GF-D8 (cell line): ENCODE results near the gene AP4M1.
"Not testable (repeated sequence)": the region's sequence is repeated elsewhere in the genome, so short reads cannot be mapped to it uniquely, and the experiment has no call there.

Source experiments
- DNase-seq: peaks from one replicate; lab custom pipeline; 2025; lab: John Stamatoyannopoulos, UW

Gene AP4M1

DNA sequence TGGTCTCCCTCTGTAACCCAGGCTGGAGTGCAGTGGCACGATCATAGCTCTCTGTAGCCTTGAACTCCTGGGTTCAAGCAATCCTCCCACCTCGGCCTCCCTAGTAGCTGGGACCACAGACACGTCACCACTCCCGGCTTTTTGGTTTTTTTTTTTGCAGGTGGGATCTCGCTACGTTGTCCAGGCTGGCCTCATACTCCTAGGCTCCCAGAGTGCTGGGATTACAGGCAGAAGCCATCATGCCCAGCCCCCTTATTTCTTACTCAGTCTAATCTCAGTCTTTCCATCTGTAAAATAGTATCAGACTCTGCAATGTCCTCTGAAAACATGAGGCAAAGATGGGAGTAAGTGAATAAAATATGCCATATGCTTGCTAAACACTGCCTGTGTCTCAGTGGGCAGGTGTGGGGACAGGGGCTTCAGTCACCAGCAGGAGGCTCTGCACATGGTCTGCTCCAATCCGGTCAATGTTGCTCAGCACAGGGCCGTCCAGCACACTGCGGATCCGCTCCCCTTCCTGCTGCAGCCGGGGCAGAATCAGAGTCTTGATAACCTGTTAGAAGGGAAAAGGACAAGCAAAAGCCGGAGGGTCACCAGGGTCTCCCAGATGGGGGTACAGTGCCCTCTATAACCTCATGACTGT is 8.2 kb downstream of the AP4M1 start:
- no peak for DNase-seq

DNA sequence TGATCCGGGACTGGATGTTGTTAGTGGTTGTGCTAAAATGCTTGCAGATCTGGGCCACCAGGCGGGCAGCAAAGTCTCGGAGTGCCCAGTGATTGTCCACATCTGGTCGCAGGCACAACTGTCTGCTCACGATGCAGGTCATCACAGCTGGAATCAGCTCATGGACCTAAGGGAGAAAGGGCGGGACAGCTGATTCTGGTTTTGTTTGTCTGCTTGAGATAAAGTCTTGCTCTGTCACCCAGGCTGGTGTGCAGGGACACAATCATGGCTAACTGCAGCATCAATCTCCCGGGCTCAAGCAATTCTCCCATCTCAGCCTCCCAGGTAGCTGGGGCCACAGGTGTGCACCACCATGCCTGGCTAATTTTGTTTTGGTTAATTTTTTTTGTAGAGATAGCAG is 9.7 kb downstream of the AP4M1 start:
- no peak for DNase-seq

DNA sequence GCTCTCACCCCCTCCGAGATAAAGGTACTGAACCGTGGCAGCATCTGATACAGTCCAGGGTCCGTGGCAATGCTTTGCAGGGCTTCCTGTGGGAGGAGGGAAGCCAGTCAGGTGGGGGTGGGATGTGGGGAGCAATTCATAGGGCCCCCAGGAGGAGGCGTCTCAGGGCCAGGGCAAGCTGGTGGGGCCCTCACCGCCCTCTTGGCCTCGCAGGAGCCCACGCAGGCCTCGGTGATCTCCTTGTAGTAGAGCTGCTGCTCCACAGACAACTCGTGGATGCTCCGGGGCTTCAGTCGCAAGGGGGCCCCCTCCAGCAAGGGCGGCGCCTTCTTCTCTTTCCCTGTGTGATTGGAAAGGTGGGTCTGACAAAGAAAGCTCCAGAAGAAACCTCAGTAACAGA is 10.5 kb downstream of the AP4M1 start:
- peak; percentile 28 for DNase-seq

DNA sequence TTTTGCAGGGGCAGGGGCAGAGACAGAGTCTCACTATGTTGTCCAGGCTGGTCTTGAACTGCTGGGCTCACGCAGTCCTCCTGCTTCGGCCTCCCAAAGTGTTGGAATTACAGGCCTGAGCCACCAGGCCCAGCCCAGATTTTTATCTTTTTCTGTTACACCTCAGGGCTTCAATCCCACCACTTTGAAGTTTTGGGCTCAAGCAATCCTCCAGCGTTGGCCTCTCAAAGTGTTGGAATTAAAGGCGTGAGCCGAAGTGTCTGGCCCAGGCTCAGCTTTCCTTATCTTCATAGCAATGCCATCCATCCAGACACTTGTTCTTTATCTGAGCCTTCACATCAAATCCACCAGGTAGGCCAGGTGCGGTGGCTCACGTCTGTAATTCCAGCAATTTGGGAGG is 13.6 kb downstream of the AP4M1 start:
- DNase-seq, result no peak

DNA sequence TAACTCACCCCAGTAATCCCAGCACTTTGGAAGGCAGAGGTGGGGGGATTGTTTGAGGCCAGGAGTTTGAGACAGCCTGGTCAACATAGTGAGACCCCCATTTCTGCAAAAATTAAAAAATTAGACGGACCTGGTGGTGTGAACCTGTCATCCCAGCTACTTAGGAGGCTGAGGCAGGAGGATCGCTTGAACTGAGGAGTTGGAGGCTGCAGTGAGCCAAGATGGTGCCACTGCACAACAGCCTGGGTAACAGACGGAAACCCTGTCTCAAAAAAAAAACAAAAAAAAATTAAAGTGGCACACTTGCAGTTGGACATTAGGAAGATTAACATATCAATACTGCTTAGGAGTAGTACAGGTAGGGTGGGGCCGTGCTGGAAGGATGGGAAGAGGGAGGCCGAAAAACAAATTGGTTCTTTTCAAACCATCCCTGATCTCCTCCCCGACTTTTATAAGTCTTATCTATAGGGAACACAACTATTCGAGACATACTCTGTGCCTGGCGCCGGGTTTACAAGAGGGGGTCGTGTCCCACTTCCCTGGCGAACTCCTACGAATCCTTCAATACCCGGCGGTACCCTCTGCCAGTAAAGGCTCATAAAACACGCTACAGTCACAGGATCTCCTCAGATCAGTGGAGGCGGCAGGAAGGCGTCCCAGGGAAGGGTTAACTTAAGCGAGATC is 17.1 kb downstream of the AP4M1 start:
- no peak for DNase-seq

DNA sequence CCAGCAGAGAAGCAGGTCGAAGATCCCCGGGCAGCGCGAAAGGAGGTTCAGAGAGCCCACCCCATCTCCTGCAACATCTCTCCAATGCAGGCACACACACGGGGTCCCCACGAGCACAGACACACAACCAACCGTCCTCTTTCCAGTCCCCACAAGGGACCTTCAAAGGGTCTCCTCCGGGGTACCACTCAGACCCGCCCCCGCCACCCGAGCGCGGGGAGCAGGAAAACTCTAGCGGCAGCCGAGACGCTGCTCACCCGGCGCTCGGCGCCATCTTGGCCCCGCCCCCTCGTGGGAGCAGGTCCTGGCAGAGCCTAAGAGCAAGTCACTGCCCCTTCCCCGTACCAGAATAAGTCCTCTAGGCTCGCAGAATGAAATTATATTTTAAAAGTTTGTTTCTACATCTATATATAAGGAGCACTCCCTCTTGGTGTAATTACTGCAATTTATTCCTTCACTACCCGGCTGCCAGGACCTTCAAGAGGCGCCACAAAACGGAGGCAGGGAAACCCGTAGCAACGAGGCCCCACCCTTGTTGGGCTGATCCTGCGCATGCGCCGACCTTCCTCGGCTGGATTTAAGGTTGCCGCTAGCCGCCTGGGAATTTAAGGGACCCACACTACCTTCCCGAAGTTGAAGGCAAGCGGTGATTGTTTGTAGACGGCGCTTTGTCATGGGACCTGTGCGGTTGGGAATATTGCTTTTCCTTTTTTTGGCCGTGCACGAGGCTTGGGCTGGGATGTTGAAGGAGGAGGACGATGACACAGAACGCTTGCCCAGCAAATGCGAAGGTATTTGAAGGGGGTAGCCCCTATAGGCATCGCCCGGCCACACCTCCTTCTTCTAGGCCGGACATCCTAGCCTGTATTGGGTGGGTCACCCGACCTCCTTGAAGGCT is 17.9 kb downstream of the AP4M1 start, which contains the start of the genes CNPY4 and TAF6:
CNPY4 (plus strand) TSS at position 563 of the 898 bp plus-strand sequence; CDS start at position 674, 111 bp downstream.
TAF6 (minus strand) TSS at position 287 of the 898 bp plus-strand sequence. CDS start 5,149 bp downstream, outside the sequence.
- DNase-seq, result peak; percentile 90

DNA sequence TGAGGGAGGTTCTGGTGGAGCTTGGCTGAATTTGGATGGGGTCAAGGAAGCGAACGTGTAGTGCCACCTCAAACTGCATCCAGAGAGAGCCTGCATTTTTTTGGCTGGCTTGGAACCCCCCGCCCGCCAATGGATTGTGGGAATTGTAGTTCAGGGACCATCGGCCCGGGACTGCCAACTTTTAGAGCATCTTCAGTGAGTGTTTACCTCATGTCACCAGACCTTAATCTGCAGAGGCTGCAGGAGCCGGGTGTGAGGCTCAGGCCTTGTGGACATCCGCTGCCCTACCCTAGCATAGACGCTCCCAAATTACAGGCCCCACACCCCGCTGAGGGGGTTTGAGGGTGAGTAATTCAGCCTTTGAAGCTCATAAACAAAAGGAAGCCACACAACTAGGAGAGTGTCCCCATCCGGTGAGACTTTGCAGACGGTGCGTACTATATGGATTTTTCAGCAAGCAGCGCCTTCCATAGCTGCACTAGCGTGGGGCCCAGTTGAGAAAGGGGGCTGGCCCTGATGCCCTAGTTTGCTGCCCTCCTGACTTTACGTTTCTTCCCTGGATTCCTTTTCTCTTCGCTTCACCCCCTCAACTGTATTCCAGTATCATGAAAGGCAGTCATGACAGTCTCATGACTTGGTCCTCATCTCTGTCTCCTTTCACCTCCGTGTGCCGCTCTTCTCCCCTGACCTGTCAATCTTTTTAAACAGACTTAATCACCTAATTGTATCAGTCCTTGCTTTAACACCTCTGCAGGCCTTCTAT is 18.7 kb downstream of the AP4M1 start:
- DNase-seq, result peak; percentile 21

DNA sequence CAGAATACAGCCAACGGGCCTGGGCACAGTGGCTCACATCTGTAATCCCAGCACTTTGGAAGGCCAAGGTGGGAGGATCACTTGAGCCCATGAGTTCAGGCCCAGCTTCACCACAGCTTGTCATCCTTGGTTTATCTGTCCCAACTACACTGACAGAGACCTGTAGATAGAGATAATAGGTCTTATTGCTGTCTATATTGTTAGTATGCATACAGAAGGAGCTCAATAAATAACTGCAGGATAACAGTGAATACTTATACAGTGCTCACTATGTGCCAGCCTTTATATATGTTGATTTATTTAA is 19.2 kb downstream of the AP4M1 start:
- DNase-seq, result no peak

DNA sequence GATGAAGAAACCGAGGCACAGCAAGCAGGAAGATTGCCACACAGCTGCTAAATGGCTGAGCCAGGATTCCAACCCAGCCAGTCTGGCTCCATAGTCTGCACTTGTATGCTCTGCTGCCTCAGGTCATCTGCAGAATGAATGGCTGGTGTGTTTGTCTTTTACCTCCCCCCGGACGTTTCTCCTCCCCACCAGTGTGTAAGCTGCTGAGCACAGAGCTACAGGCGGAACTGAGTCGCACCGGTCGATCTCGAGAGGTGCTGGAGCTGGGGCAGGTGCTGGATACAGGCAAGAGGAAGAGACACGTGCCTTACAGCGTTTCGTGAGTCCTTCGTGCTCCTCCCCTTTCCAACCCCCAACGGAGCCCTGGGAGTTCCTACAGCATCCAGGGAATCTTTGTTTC is 20.6 kb downstream of the AP4M1 start:
- DNase-seq, result no peak

DNA sequence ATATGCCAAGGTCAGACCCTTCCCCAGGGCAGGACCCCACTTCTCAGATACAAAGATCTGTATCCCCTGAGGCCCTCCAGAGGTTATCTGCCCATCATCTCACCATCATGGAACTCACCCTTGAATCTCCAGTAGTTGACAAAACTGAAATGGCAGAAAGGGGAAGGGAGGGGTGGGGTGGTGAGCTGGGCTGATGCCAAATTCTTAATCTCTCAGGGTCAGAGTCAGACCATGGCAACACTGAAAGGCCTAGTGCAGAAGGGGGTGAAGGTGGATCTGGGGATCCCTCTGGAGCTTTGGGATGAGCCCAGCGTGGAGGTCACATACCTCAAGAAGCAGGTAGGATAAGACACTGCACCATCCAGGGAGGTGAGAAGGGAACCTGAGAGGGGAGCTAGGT is 21.1 kb downstream of the AP4M1 start:
- no peak for DNase-seq

DNA sequence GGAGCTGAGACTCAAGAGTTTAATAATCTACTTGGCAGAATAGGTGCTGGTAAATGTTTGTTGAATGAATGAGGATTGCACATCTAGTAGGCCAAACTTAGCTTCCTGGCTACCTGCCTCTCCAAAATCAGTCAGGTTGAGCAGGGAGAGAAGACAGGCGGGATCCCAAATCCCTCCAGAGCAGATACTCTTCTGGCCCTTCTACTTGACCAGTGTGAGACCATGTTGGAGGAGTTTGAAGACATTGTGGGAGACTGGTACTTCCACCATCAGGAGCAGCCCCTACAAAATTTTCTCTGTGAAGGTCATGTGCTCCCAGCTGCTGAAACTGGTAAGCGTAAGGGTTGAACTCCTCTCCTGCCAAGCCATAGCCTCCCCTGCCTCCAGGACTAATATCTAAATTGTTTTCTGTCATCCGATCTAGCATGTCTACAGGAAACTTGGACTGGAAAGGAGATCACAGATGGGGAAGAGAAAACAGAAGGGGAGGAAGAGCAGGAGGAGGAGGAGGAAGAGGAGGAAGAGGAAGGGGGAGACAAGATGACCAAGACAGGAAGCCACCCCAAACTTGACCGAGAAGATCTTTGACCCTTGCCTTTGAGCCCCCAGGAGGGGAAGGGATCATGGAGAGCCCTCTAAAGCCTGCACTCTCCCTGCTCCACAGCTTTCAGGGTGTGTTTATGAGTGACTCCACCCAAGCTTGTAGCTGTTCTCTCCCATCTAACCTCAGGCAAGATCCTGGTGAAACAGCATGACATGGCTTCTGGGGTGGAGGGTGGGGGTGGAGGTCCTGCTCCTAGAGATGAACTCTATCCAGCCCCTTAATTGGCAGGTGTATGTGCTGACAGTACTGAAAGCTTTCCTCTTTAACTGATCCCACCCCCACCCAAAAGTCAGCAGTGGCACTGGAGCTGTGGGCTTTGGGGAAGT is 23.1 kb downstream of the AP4M1 start:
- no peak for DNase-seq

DNA sequence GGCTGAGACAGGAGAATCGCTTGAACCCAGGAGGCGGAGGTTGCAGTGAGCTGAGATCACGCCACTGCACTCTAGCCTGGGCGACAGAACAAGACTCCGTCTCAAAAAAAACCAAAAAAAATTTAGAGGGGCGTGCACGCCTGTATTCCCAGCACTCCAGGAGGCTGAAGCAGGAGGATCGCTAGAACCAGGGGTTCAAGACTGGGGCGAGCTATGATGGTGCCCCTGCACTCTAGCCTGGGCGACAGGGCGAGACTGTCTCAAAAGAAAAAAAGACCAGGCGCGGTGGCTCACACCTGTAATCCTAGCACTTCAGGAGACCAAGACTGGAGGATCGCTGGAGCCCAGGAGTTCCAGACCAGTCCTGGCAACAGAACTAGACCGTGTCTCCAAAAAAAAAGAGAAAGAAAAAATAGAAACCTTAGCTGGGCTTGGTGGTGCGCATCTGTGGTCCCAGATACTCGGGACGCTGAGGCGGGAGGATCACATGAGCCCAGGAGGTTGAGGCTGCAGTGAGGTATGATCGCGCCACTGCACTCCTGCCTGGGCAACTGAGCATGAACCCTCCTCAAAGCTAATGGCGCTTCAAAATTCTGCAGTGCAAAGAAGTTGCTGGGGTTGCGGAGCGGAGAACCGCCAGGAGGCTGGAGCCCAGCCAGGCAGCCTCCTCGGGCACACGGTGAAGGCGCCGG is 24.9 kb downstream of the AP4M1 start:
- DNase-seq, result peak; percentile 61

DNA sequence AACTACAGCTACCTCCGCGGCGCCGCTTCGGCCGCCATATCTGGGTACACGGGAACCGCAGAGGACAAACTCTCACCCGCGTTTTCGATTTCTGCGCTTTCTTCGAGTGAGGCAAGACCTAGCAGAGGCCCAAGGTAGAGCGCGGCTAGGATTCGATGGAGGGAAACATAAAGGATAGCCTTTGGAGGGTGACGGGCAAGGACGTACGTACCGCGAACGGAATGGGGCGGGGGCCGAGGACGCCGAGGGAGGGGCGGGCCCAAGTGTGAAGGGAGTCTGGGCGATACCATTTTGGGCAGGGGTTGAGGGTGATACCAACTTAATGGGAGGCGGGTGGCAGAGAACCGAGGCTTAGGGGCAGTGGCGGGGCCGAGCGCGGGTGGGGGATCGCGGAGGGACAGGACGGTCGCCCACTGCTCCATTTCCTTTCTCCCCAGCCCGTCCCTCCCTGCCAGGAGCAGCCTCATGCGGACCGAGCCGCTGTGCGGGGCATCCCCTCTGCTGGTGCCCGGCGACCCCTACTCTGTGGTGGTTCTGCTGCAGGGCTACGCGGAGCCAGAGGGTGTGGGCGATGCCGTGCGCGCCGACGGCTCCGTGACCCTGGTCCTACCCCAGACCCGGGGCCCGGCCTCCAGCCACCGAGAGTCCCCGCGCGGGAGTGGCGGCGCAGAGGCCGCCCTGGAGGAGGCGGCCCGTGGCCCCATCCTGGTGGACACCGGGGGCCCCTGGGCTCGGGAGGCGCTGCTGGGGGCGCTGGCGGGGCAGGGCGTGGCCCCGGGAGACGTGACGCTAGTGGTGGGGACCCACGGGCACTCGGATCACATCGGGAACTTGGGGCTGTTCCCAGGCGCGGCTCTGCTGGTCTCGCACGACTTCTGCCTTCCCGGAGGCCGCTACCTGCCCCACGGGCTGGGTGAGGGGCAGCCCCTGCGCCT is 25.8 kb downstream of the AP4M1 start, which contains the start of gene MBLAC1:
MBLAC1 (plus strand) TSS at position 37 of the 935 bp plus-strand sequence; CDS start at position 466, 429 bp downstream.
- DNase-seq, result peak; percentile 78

DNA sequence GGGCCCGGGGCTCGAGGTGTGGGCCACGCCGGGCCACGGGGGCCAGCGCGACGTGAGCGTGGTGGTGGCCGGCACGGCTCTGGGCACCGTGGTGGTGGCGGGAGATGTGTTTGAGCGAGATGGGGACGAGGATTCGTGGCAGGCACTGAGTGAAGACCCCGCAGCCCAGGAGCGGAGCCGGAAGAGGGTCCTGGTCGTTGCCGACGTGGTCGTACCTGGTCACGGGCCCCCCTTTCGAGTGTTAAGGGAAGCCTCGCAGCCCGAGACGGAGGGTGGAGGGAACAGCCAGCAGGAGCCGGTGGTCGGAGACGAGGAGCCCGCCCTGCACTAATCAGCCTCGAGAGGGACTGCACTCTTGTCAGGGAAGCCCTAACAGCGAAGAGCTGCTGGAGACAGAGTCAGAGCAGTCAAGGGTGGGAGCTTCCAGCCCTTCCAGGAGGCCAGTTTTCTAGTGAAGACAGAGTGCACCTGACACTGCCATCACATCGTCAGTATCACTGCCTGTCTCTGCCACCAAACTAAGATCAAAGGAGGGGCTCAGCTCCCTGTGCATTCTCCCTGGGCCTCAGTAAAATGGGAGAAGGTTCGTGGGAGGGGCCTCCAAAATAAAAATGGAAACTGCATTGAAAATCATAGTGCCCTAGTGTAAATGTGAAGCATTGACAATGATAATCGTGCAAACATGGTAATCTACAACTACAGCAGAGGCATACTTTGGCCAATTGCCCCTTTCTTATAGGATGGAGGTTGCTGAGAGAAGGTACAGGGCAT is 26.6 kb downstream of the AP4M1 start:
- DNase-seq, result no peak

DNA sequence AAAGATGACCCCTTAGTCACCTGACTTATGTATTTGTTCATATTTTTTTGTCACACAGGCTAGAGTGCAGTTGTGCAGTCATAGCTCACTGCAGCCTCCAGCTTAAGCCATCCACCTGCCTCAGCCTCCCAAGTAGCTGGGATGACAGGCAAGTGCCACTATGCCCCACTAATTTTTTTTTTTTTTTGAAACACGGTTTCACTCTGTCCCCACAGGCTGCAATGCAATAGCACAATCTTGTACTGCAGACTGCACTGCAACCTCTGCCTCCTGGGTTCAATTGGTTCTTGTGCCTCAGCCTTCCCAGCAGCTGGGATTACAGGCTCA is 27.2 kb downstream of the AP4M1 start:
- DNase-seq, result no peak

DNA sequence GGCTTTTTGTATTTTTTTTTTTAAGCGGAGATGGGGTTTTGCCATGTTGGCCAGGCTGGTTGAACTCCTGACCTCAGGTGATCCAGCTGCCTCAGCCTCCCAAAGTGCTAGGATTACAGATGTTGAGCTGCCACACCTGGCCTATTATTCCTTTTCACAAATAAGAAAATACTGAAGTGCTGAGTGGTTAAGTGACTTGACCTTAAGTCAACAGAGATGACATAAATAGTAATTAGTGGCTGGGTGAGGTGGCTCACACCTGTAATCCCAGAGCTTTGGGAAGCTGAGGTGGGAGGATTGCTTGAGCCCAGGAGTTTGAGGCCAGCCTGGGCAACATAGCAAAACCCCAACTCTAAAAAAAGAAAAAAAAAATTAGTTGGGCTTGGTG is 28.8 kb downstream of the AP4M1 start:
- not testable (repeated sequence) for DNase-seq

DNA sequence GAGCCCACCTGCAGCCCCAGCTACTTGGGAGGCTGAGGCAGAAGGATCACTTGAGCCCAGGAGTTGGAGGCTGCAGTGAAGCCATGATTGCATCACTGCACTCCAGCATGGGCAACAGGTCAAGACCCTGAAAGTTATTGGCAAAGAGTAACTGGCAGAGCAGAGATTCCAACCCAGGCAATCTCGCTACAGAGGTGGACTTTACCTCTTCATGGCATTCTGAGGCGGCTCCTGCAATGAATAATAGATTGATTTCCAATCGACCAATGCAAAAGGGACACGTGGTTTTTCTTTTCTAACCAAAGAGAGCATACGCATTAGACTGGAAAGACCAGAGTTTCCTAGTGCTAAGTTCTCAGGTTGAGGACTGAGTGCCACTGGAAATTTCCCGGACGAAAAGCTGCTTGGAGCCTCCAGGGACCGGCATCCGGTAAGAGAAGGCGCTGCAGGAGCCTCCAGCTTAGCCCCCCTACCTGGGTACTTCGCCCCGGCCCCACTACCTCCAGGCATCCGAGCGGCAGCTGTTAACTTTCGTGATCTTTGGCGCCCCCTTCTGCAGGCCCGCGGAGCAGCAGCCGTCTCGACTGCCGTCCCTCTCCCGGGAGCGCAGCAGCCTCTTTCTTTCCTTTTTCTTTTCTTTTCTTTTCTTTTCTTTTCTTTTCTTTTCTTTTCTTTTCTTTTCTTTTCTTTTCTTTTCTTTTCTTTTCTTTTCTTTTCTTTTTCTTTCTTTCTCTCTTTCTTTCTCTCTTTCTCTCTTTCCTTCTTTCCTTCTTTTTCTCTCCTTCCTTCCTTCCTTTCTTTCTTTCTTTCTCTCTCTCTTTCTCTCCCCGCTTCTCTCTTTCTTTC is 29.4 kb downstream of the AP4M1 start:
- peak; percentile 30 for DNase-seq

DNA sequence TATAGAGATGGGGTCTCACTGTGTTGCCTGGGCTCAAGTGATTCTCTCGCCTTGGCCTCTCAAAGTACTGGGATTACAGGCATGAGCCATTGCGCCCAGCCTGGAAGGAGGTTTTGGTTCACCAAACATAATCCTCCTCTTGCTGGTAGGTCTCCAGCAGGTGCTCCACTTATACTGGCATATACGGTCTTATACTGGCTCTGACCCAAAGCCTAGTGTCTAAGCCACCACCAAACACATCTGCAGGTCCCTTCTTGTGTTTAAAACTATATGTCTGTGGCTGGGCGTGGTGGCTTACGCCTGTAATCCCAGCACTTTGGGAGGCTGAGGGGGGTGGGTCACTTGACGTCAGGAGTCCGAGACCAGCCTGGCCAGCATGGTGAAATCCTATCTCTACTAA is 30.7 kb downstream of the AP4M1 start:
- no peak for DNase-seq
